Measurements from ENCODE around the gene ADTRP.
"Not testable (repeated sequence)": the region's sequence is repeated elsewhere in the genome, so short reads cannot be mapped to it uniquely, and the experiment has no call there.

Gene ADTRP

GRCh38 chr6:11681357-11681756 lies 97.2 kb downstream of the ADTRP start:
- no peaks in the 10 kb centered on the region for H3K36me3 ChIP-seq (ENCODE audit: control insufficient read depth, insufficient read depth, low read length)
- no peak overlapping the region for H3K27ac ChIP-seq
- H3K9me3 ChIP-seq (ENCODE audit: control insufficient read depth, low read length) = no peaks in the 10 kb centered on the region
- no peaks in the 10 kb centered on the region for H3K79me2 ChIP-seq
- H3K4me1 ChIP-seq = no peaks in the 10 kb centered on the region
- H2AFZ ChIP-seq = no peak overlapping the region
- no peak overlapping the region for H3K4me3 ChIP-seq (ENCODE audit: low read depth, low read length)
- H3K27me3 ChIP-seq (ENCODE audit: control insufficient read depth, insufficient read depth, low read length) = no peaks in the 10 kb centered on the region
- H3K9ac ChIP-seq = no peak overlapping the region
- no peak for TF ChIP-seq CTCF (IDR thresholded peaks at IDR 0.05)
- no peak overlapping the region for H3K4me2 ChIP-seq (ENCODE audit: low read length)

- H3K27me3 ChIP-seq (ENCODE audit: control insufficient read depth, insufficient read depth, low read length); H3K36me3 ChIP-seq (ENCODE audit: control insufficient read depth, insufficient read depth, low read length); H3K4me3 ChIP-seq (ENCODE audit: low read depth, low read length); H3K27ac ChIP-seq; H3K9me3 ChIP-seq (ENCODE audit: control insufficient read depth, low read length); H2AFZ ChIP-seq; H3K9ac ChIP-seq; H3K4me1 ChIP-seq; H3K4me2 ChIP-seq (ENCODE audit: low read length); H3K79me2 ChIP-seq: not testable (repeated sequence)
Observed at GRCh38 chr6:11680479-11680878, 98.1 kb downstream of the ADTRP start.

- TF ChIP-seq CTCF (IDR thresholded peaks at IDR 0.05) = no peak
Observed at GRCh38 chr6:11679099-11679498, 99.5 kb downstream of the ADTRP start.

GRCh38 chr6:11675601-11676000 lies 103.0 kb downstream of the ADTRP start:
- H3K36me3 ChIP-seq (ENCODE audit: control insufficient read depth, insufficient read depth, low read length) = no peaks in the 10 kb centered on the region

More at GRCh38 chr6:11679099-11679498, 99.5 kb downstream of the ADTRP start:
- H3K4me1 ChIP-seq = no peaks in the 10 kb centered on the region
- H3K79me2 ChIP-seq = no peaks in the 10 kb centered on the region
- no peaks in the 10 kb centered on the region for H3K9me3 ChIP-seq (ENCODE audit: control insufficient read depth, low read length)
- no peaks in the 10 kb centered on the region for H3K27me3 ChIP-seq (ENCODE audit: control insufficient read depth, insufficient read depth, low read length)
- no peaks in the 10 kb centered on the region for H3K36me3 ChIP-seq (ENCODE audit: control insufficient read depth, insufficient read depth, low read length)
- H3K27ac ChIP-seq = no peak overlapping the region
- H3K9ac ChIP-seq = no peak overlapping the region
- no peak overlapping the region for H3K4me2 ChIP-seq (ENCODE audit: low read length)
- no peak overlapping the region for H3K4me3 ChIP-seq (ENCODE audit: low read depth, low read length)
- H2AFZ ChIP-seq = no peak overlapping the region

GRCh38 chr6:11672669-11673068 lies 105.9 kb downstream of the ADTRP start:
- Histone ChIP-seq H3K9ac (no peak overlapping the region), H3K36me3 (ENCODE audit: control insufficient read depth, insufficient read depth, low read length) (no peaks in the 10 kb centered on the region), H3K4me3 (ENCODE audit: low read depth, low read length) (no peak overlapping the region), H3K79me2 (no peaks in the 10 kb centered on the region), H2AFZ (no peak overlapping the region), H3K4me1 (no peaks in the 10 kb centered on the region), H3K9me3 (ENCODE audit: control insufficient read depth, low read length) (no peaks in the 10 kb centered on the region), H3K4me2 (ENCODE audit: low read length) (no peak overlapping the region), H3K27ac (no peak overlapping the region), H3K27me3 (ENCODE audit: control insufficient read depth, insufficient read depth, low read length) (no peaks in the 10 kb centered on the region)
- TF ChIP-seq CTCF (IDR thresholded peaks at IDR 0.05) = no peak

More at GRCh38 chr6:11675601-11676000, 103.0 kb downstream of the ADTRP start:
- no peak overlapping the region for H2AFZ ChIP-seq
- no peak overlapping the region for H3K27ac ChIP-seq
- no peak overlapping the region for H3K4me2 ChIP-seq (ENCODE audit: low read length)
- no peak overlapping the region for H3K4me3 ChIP-seq (ENCODE audit: low read depth, low read length)
- no peak overlapping the region for H3K9ac ChIP-seq
- no peaks in the 10 kb centered on the region for H3K9me3 ChIP-seq (ENCODE audit: control insufficient read depth, low read length)
- no peak for TF ChIP-seq CTCF (IDR thresholded peaks at IDR 0.05)
- no peaks in the 10 kb centered on the region for H3K4me1 ChIP-seq
- H3K79me2 ChIP-seq = no peaks in the 10 kb centered on the region
- H3K27me3 ChIP-seq (ENCODE audit: control insufficient read depth, insufficient read depth, low read length) = no peaks in the 10 kb centered on the region
